ENCODE measurements around the gene COMMD6. TPM values are rescaled to one million over a fixed set of nuclear protein-coding genes. Genes with fewer than 3 reads are reported as not detected.
"Not testable (repeated sequence)": the region's sequence is repeated elsewhere in the genome, so short reads cannot be mapped to it uniquely, and the experiment has no call there.

COMMD6 gene
- total RNA-seq, 1 donor from 2014 or later, result 172 TPM

DNA sequence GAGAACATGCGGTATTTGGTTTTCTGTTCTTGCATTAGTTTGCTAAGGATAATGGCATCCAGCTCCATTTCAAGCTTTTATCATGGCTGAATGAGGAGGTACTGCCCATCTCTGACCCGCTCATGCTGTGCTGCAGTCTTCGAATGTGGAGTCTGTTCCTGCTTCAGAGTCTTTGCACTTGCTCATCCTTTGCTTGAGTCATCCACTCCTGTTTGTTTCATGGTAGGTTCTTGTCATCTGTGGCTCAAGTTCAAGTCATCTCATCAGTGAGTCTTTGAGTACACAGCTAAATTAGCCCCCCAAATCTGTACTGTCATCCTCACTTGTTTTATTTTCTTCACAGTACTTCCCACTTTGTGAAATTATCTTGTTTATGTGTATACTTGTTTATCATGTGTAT lies 17.3 kb upstream of the COMMD6 start:
- Mint-ChIP-seq H3K4me1 (ENCODE audit: low read depth) (peaks cover 10% of the 10 kb centered on the region), H3K27me3 (no peaks in the 10 kb centered on the region), H3K27ac (no peak overlapping the region), H3K4me3 (ENCODE audit: low read depth) (no peak overlapping the region), H3K9me3 (ENCODE audit: low read depth) (no peaks in the 10 kb centered on the region), H3K36me3 (ENCODE audit: insufficient read depth) (peaks cover 17% of the 10 kb centered on the region)
- DNase-seq (ENCODE audit: low spot score, unreplicated experiment), result no peak
- TF ChIP-seq, protein P1, sequence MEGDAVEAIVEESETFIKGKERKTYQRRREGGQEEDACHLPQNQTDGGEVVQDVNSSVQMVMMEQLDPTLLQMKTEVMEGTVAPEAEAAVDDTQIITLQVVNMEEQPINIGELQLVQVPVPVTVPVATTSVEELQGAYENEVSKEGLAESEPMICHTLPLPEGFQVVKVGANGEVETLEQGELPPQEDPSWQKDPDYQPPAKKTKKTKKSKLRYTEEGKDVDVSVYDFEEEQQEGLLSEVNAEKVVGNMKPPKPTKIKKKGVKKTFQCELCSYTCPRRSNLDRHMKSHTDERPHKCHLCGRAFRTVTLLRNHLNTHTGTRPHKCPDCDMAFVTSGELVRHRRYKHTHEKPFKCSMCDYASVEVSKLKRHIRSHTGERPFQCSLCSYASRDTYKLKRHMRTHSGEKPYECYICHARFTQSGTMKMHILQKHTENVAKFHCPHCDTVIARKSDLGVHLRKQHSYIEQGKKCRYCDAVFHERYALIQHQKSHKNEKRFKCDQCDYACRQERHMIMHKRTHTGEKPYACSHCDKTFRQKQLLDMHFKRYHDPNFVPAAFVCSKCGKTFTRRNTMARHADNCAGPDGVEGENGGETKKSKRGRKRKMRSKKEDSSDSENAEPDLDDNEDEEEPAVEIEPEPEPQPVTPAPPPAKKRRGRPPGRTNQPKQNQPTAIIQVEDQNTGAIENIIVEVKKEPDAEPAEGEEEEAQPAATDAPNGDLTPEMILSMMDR (IDR thresholded peaks at IDR 0.05; ENCODE audit: unreplicated experiment), result no peak

DNA sequence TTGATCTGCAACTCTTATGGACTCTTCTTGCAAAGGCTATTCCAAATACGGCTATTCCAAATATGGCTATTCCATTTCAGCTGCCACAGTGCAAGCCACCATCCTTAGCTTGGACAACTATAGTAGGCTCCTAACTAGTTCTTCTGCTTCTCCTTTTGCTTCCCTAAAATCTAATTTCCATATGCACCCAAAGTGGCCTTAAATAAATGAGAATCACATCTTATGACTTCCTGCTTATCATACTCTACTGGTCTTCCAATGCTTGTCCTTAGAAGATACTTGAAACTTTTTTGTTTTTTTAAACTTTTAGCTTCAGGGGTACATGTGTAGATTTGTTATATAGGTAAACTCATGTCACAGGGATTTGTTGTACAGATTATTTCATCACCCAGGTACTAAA lies 16.8 kb upstream of the COMMD6 start:
- TF ChIP-seq, protein P1 (IDR thresholded peaks at IDR 0.05; ENCODE audit: unreplicated experiment), result no peak
- peaks cover 10% of the 10 kb centered on the region for H3K4me1 Mint-ChIP-seq (ENCODE audit: low read depth)
- H3K36me3 Mint-ChIP-seq (ENCODE audit: insufficient read depth), result peaks cover 17% of the 10 kb centered on the region
- no peak overlapping the region for H3K27ac Mint-ChIP-seq
- H3K4me3 Mint-ChIP-seq (ENCODE audit: low read depth), result no peak overlapping the region
- H3K27me3 Mint-ChIP-seq, result no peaks in the 10 kb centered on the region
- DNase-seq (ENCODE audit: low spot score, unreplicated experiment), result no peak
- no peaks in the 10 kb centered on the region for H3K9me3 Mint-ChIP-seq (ENCODE audit: low read depth)

- TF ChIP-seq, protein P1 (IDR thresholded peaks at IDR 0.05; ENCODE audit: unreplicated experiment), result no peak
- Mint-ChIP-seq H3K4me3 (ENCODE audit: low read depth) (peak overlapping the region; percentile 99), H3K4me1 (ENCODE audit: low read depth) (peaks cover 14% of the 10 kb centered on the region), H3K27me3 (no peaks in the 10 kb centered on the region), H3K36me3 (ENCODE audit: insufficient read depth) (peaks cover 10% of the 10 kb centered on the region), H3K27ac (peak overlapping the region; percentile 99), H3K9me3 (ENCODE audit: low read depth) (no peaks in the 10 kb centered on the region)
- no peak for DNase-seq (ENCODE audit: low spot score, unreplicated experiment)
These were observed 12.5 kb upstream of the COMMD6 start for GRCh38 chr13:75550159-75550567.

DNA sequence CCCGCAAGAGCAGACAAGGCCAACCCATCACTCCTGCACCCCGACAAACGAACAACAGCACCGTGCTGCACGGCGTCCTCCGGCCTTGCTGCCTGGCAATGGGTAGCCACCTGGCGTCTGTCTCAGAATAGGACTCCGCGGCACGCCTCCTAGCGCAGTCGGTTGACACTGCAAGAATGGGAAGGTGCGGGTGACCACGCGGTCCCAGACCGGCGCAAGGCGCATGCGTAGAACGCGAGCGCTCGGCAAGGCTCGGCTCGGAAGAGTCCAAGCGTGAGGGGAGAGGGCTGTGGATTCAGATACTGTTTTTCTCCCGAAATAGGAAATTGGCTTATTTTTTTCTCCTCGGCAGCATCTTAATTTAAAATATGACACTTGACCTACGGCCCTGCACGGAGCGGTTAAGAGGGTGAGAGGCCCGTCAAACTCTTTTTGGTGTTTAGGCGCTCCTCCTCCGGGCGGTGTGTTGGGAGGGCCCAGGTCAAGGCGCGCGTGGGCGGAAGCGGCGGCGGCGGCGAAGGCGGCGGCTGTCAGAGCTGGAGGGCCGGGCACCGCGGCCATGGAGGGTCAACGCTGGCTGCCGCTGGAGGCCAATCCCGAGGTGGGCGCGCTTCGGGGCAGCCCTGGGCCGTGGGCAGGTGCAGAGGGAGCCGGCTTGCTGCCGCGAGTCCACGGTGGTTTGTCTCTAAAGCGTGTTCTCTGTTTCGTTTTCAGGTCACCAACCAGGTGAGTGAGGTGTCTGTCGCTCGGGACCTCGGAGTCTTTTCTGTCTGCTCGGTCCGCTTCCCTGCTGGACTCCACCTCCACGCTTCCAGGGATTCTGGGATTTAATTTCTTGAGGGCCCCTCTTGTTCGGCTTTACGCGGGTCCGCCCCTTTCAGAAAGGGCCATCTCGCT lies 11.9 kb upstream of the COMMD6 start, which contains the start of gene UCHL3:
TSS of gene UCHL3 (plus strand) at position 530 of the 897 bp plus-strand sequence. CDS start at position 560, 30 bp downstream.
- Mint-ChIP-seq H3K4me3 (ENCODE audit: low read depth) (peak within 1 kb of the TSS; percentile 99), H3K9me3 (ENCODE audit: low read depth) (no peaks in the 10 kb centered on the region), H3K27me3 (no peaks in the 10 kb centered on the region), H3K27ac (peak within 1 kb of the TSS; percentile 99), H3K4me1 (ENCODE audit: low read depth) (peaks cover 14% of the 10 kb centered on the region), H3K36me3 (ENCODE audit: insufficient read depth) (peaks cover 6% of the 10 kb centered on the region)
- DNase-seq (ENCODE audit: low spot score, unreplicated experiment), result peak; percentile 98
- TF ChIP-seq, protein P1 (IDR thresholded peaks at IDR 0.05; ENCODE audit: unreplicated experiment), result peak; percentile 85

DNA sequence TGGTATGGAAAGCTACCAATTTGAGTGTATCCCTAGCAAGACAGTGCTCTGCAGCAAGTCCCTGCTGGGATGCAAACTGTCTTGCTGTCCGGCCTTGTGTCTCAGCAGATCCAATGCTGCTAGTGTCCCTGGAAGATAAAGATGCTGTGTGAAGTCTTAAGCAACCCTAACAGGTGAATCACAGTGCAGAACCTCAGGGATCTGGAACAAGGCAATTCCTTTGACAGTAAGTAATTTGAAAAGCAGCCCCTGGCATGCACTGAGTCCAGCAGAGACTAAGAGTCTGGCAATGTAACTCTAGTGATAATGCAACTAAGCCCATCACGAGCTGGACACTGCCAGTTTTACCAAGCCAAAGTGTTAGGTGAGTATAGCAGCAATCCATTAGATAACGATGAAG lies 10.3 kb upstream of the COMMD6 start:
- Mint-ChIP-seq H3K27ac (no peak overlapping the region), H3K36me3 (ENCODE audit: insufficient read depth) (no peaks in the 10 kb centered on the region), H3K4me1 (ENCODE audit: low read depth) (peaks cover 13% of the 10 kb centered on the region), H3K9me3 (ENCODE audit: low read depth) (no peaks in the 10 kb centered on the region), H3K27me3 (no peaks in the 10 kb centered on the region), H3K4me3 (ENCODE audit: low read depth) (no peak overlapping the region)
- no peak for DNase-seq (ENCODE audit: low spot score, unreplicated experiment)
- TF ChIP-seq, protein P1 (IDR thresholded peaks at IDR 0.05; ENCODE audit: unreplicated experiment), result no peak

- H3K9me3 Mint-ChIP-seq (ENCODE audit: low read depth); H3K4me3 Mint-ChIP-seq (ENCODE audit: low read depth); H3K27me3 Mint-ChIP-seq; DNase-seq (ENCODE audit: low spot score, unreplicated experiment); H3K4me1 Mint-ChIP-seq (ENCODE audit: low read depth); H3K36me3 Mint-ChIP-seq (ENCODE audit: insufficient read depth); H3K27ac Mint-ChIP-seq: not testable (repeated sequence)
These were observed 7.7 kb upstream of the COMMD6 start for GRCh38 chr13:75545386-75545785.

All from progenitor cell of endocrine pancreas (in vitro differentiated cells).